Neural cell (in vitro differentiated cells): ENCODE results near the gene DISP2. TPM values are rescaled to one million over a fixed set of nuclear protein-coding genes. Genes with fewer than 3 reads are reported as not detected.

Experiments
- H2AFZ ChIP-seq: fragments of 200-600, 300-800 bp; sonication (generic), shearing (Covaris generic); 2 replicates; pipeline ENCODE4 v1.6.0; 2014; ENCODE audit warnings: low read depth, mild to moderate bottlenecking, antibody characterized with exemption, low read length, moderate library complexity
- H3F3A ChIP-seq: fragments of 200-600 bp; shearing (Covaris generic); 2 replicates; pipeline ENCODE4 v1.6.1; 2016; ENCODE audit warnings: mild to moderate bottlenecking, moderate library complexity, mixed read lengths, antibody characterized with exemption, low read length; ENCODE audit not compliant: insufficient read depth, poor library complexity, severe bottlenecking
- H3K27ac ChIP-seq: fragments of 200-600, 300-800 bp; sonication (generic), shearing (Covaris generic); 2 replicates; pipeline ENCODE4 v1.5.1; 2014; ENCODE audit warnings: mild to moderate bottlenecking, low read length, moderate library complexity
- H3K27me3 ChIP-seq: fragments of 300-800, 200-600 bp; sonication (generic), shearing (Covaris generic); 2 replicates; pipeline ENCODE4 v1.6.0; 2014; ENCODE audit warnings: mild to moderate bottlenecking, low read depth, low read length, moderate library complexity; ENCODE audit not compliant: insufficient read depth
- H3K36me3 ChIP-seq: fragments of 300-800, 200-600 bp; sonication (generic), shearing (Covaris generic); 2 replicates; pipeline ENCODE4 v1.5.1; 2014; ENCODE audit warnings: mild to moderate bottlenecking, antibody characterized with exemption, low read length, moderate library complexity; ENCODE audit not compliant: insufficient read depth
- H3K4me2 ChIP-seq: fragments of 300-800, 200-600 bp; sonication (generic), shearing (Covaris generic); 2 replicates; pipeline ENCODE4 v1.6.0; 2014; ENCODE audit warnings: mild to moderate bottlenecking, low read length
- H3K4me3 ChIP-seq: fragments of 300-800, 200-600 bp; sonication (generic), shearing (Covaris generic); 2 replicates; pipeline ENCODE4 v1.5.1; 2014; ENCODE audit warnings: mild to moderate bottlenecking, low read length, moderate library complexity
- H3K79me2 ChIP-seq: fragments of 200-600 bp; shearing (Covaris generic); replicated peaks from 2 replicates; pipeline ENCODE4 v1.6.0; 2014; ENCODE audit warnings: mild to moderate bottlenecking, low read length, moderate library complexity; ENCODE audit not compliant: insufficient read depth
- H3K9ac ChIP-seq: fragments of 300-800, 200-600 bp; sonication (generic), shearing (Covaris generic); 2 replicates; pipeline ENCODE4 v1.6.1; 2016; ENCODE audit warnings: mild to moderate bottlenecking, low read length, mixed read lengths
- H3K9me2 ChIP-seq: fragments of 200-600 bp; shearing (Covaris generic); 2 replicates; pipeline ENCODE4 v1.6.1; 2016; ENCODE audit warnings: mild to moderate bottlenecking, low read length, mixed read lengths; ENCODE audit not compliant: insufficient read depth
- H3K9me3 ChIP-seq: fragments of 200-600, 300-800 bp; sonication (generic), shearing (Covaris generic); 2 replicates; pipeline ENCODE4 v1.6.1; 2016; ENCODE audit warnings: mild to moderate bottlenecking, mixed run types, low read length, moderate library complexity, mixed read lengths
- H4K20me1 ChIP-seq: fragments of 200-600 bp; shearing (Covaris generic); 2 replicates; pipeline ENCODE4 v1.6.1; 2016; ENCODE audit warnings: mild to moderate bottlenecking, mixed run types; ENCODE audit not compliant: insufficient read depth
- CTCF ChIP-seq: fragments of 450-650 bp; IDR thresholded peaks from 2 replicates; pipeline ENCODE4 v1.5.1; 2014; ENCODE audit warnings: antibody characterized with exemption, mild to moderate bottlenecking, moderate library complexity; ENCODE audit not compliant: poor library complexity, severe bottlenecking
- EP300 ChIP-seq: fragments of 450-650 bp; conservative IDR thresholded peaks from 2 replicates; pipeline ENCODE4 v1.6.1; 2014; ENCODE audit warnings: antibody characterized with exemption, mild to moderate bottlenecking, moderate library complexity; ENCODE audit not compliant: poor library complexity, severe bottlenecking
- EZH2 ChIP-seq: fragments of 200-600, 300-800 bp; shearing (Covaris generic), sonication (generic); IDR thresholded peaks from 2 replicates; pipeline ENCODE4 v1.6.1; 2014; ENCODE audit warnings: antibody characterized with exemption, low read length, borderline replicate concordance, mild to moderate bottlenecking; ENCODE audit not compliant: insufficient read depth, poor library complexity, severe bottlenecking
- MXI1 ChIP-seq: fragments of 450-650 bp; conservative IDR thresholded peaks from 2 replicates; pipeline ENCODE4 v1.6.1; 2014; ENCODE audit warnings: antibody characterized with exemption, mild to moderate bottlenecking; ENCODE audit not compliant: poor library complexity, severe bottlenecking
- POLR2AphosphoS5 ChIP-seq: IDR thresholded peaks from 2 replicates; pipeline ENCODE4 v1.6.1; 2012
- RAD21 ChIP-seq: fragments of 450-650 bp; conservative IDR thresholded peaks from 2 replicates; pipeline ENCODE4 v1.6.1; 2014; ENCODE audit warnings: antibody characterized with exemption, mild to moderate bottlenecking, moderate library complexity
- REST ChIP-seq: IDR thresholded peaks from 2 replicates; pipeline ENCODE4 v1.6.1; 2012; ENCODE audit warnings: borderline replicate concordance
- SMC3 ChIP-seq: fragments of 450-650 bp; conservative IDR thresholded peaks from 2 replicates; pipeline ENCODE4 v1.6.1; 2014; ENCODE audit warnings: antibody characterized with exemption, mild to moderate bottlenecking, moderate library complexity; ENCODE audit not compliant: poor library complexity
- TAF1 ChIP-seq: IDR thresholded peaks from 2 replicates; pipeline ENCODE4 v1.6.1; 2012; ENCODE audit warnings: low read depth
- polyA plus RNA-seq: library from polyadenylated mRNA; depleted of rRNA; stranded (reverse); fragments of >200 nt; gene quantifications from 2 replicates; pipeline ENCODE4 v1.2.3, GENCODE V29; 2014

The DISP2 gene
- polyA plus RNA-seq, 1 donor from 2014 or later, result 26.0 TPM

DNA sequence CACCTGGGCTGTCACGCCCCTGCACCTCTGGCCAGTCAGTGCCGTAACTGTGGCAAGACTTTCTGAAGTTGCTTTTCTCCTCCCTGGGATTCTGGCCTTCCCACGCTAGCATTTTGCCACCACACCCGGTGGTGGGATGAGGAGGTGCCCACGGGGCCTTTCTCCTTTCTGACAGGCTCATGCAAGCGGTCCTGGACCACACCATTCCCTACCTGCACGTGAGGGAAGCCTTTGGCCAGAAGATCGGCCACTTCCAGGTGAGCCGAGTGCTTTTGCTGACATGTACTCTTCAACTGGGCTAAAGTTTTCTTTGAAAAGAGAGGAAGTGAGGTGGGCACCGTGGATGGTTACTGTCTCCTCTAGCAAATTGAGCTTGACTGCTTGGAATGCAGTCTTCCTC is 57.2 kb downstream of the DISP2 start:
- no peaks in the 10 kb centered on the region for H3K9me3 ChIP-seq
- peaks cover 5% of the 10 kb centered on the region for H3K36me3 ChIP-seq
- H4K20me1 ChIP-seq, result no peaks in the 10 kb centered on the region
- no peaks in the 10 kb centered on the region for H3F3A ChIP-seq
- no peak overlapping the region for H3K4me3 ChIP-seq
- H3K27ac ChIP-seq, result no peak overlapping the region
- no peaks in the 10 kb centered on the region for H3K27me3 ChIP-seq
- no peak overlapping the region for H3K9ac ChIP-seq
- H3K79me2 ChIP-seq, result no peaks in the 10 kb centered on the region
- TF ChIP-seq RAD21 (no peak), MXI1 (no peak), EP300 (no peak), SMC3 (no peak), CTCF (no peak), EZH2 (no peak), TAF1 (no peak), POLR2AphosphoS5 (no peak), REST (no peak)
- no peak overlapping the region for H3K4me2 ChIP-seq
- no peak overlapping the region for H2AFZ ChIP-seq
- H3K9me2 ChIP-seq, result no peaks in the 10 kb centered on the region

DNA sequence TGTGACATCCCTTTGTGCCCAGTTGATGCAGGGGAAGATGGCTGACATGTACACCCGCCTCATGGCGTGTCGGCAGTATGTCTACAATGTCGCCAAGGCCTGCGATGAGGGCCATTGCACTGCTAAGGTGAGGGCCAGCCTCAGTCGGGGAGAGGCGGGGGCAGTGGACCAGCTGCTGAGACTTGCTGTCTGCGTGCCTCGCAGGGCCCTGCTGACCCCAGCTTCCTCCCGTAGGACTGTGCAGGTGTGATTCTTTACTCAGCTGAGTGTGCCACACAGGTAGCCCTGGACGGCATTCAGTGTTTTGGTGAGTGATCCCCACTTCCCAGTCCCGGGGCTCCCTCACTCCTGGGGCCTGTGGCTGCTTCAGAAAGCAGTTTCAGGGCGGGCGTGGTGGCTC is 58.0 kb downstream of the DISP2 start:
- Histone ChIP-seq H3K4me2 (no peak overlapping the region), H2AFZ (no peak overlapping the region), H4K20me1 (no peaks in the 10 kb centered on the region), H3K4me3 (no peak overlapping the region), H3F3A (no peaks in the 10 kb centered on the region), H3K27me3 (no peaks in the 10 kb centered on the region), H3K9me2 (no peaks in the 10 kb centered on the region), H3K27ac (no peak overlapping the region), H3K9me3 (no peaks in the 10 kb centered on the region), H3K79me2 (no peaks in the 10 kb centered on the region), H3K36me3 (peaks cover 5% of the 10 kb centered on the region), H3K9ac (no peak overlapping the region)
- TF ChIP-seq EP300, result no peak
- TF ChIP-seq MXI1, result no peak
- no peak for TF ChIP-seq POLR2AphosphoS5
- TF ChIP-seq EZH2, result no peak
- no peak for TF ChIP-seq TAF1
- no peak for TF ChIP-seq CTCF
- no peak for TF ChIP-seq RAD21
- no peak for TF ChIP-seq REST
